ENCODE results near the gene ERRFI1.

ERRFI1 gene

GRCh38 chr1:8003438-8004112 lies 22.5 kb downstream of the ERRFI1 start:
- Histone ChIP-seq H3K27ac (peak overlapping the region; percentile 82), H3K4me1 (peaks cover 19% of the 10 kb centered on the region), H3K4me3 (ENCODE audit: low read depth, low read length) (no peak overlapping the region), H3K4me2 (ENCODE audit: low read length) (peak overlapping the region; percentile 3), H3K79me2 (no peaks in the 10 kb centered on the region), H3K9me3 (ENCODE audit: control insufficient read depth, low read length) (no peaks in the 10 kb centered on the region), H3K36me3 (ENCODE audit: control insufficient read depth, insufficient read depth, low read length) (no peaks in the 10 kb centered on the region), H2AFZ (peak overlapping the region; percentile 68), H3K27me3 (ENCODE audit: control insufficient read depth, insufficient read depth, low read length) (no peaks in the 10 kb centered on the region), H3K9ac (no peak overlapping the region)
- TF ChIP-seq CTCF (IDR thresholded peaks at IDR 0.05): no peak

- Histone ChIP-seq H3K4me3 (ENCODE audit: low read depth, low read length) (no peak overlapping the region), H3K27me3 (ENCODE audit: control insufficient read depth, insufficient read depth, low read length) (no peaks in the 10 kb centered on the region), H3K9ac (no peak overlapping the region), H3K27ac (no peak overlapping the region), H3K4me2 (ENCODE audit: low read length) (no peak overlapping the region), H3K36me3 (ENCODE audit: control insufficient read depth, insufficient read depth, low read length) (no peaks in the 10 kb centered on the region), H3K79me2 (no peaks in the 10 kb centered on the region), H3K9me3 (ENCODE audit: control insufficient read depth, low read length) (no peaks in the 10 kb centered on the region), H3K4me1 (peaks cover 19% of the 10 kb centered on the region), H2AFZ (no peak overlapping the region)
- no peak for TF ChIP-seq CTCF (IDR thresholded peaks at IDR 0.05)
Observed at GRCh38 chr1:8002921-8003320, 23.2 kb downstream of the ERRFI1 start.

GRCh38 chr1:8002329-8002910 lies 23.7 kb downstream of the ERRFI1 start:
- H3K36me3 ChIP-seq (ENCODE audit: control insufficient read depth, insufficient read depth, low read length): no peaks in the 10 kb centered on the region
- H2AFZ ChIP-seq: no peak overlapping the region
- peaks cover 19% of the 10 kb centered on the region for H3K4me1 ChIP-seq
- H3K4me3 ChIP-seq (ENCODE audit: low read depth, low read length): no peak overlapping the region
- no peaks in the 10 kb centered on the region for H3K27me3 ChIP-seq (ENCODE audit: control insufficient read depth, insufficient read depth, low read length)
- H3K79me2 ChIP-seq: no peaks in the 10 kb centered on the region
- H3K4me2 ChIP-seq (ENCODE audit: low read length): no peak overlapping the region
- no peak overlapping the region for H3K9ac ChIP-seq
- no peaks in the 10 kb centered on the region for H3K9me3 ChIP-seq (ENCODE audit: control insufficient read depth, low read length)
- no peak for TF ChIP-seq CTCF (IDR thresholded peaks at IDR 0.05)
- H3K27ac ChIP-seq: no peak overlapping the region

- no peaks in the 10 kb centered on the region for H3K27me3 ChIP-seq (ENCODE audit: control insufficient read depth, insufficient read depth, low read length)
- H3K4me2 ChIP-seq (ENCODE audit: low read length): no peak overlapping the region
- no peak for TF ChIP-seq CTCF (IDR thresholded peaks at IDR 0.05)
- H2AFZ ChIP-seq: no peak overlapping the region
- no peaks in the 10 kb centered on the region for H3K4me1 ChIP-seq
- no peaks in the 10 kb centered on the region for H3K36me3 ChIP-seq (ENCODE audit: control insufficient read depth, insufficient read depth, low read length)
- no peak overlapping the region for H3K4me3 ChIP-seq (ENCODE audit: low read depth, low read length)
- H3K9me3 ChIP-seq (ENCODE audit: control insufficient read depth, low read length): no peaks in the 10 kb centered on the region
- H3K79me2 ChIP-seq: no peaks in the 10 kb centered on the region
- no peak overlapping the region for H3K27ac ChIP-seq
- no peak overlapping the region for H3K9ac ChIP-seq
Observed at GRCh38 chr1:7995437-7995836, 30.7 kb downstream of the ERRFI1 start.

- TF ChIP-seq CTCF (IDR thresholded peaks at IDR 0.05): no peak
- Histone ChIP-seq H3K4me1 (no peaks in the 10 kb centered on the region), H2AFZ (no peak overlapping the region), H3K27ac (no peak overlapping the region), H3K9me3 (ENCODE audit: control insufficient read depth, low read length) (no peaks in the 10 kb centered on the region), H3K9ac (no peak overlapping the region), H3K4me2 (ENCODE audit: low read length) (no peak overlapping the region), H3K79me2 (no peaks in the 10 kb centered on the region), H3K27me3 (ENCODE audit: control insufficient read depth, insufficient read depth, low read length) (no peaks in the 10 kb centered on the region), H3K36me3 (ENCODE audit: control insufficient read depth, insufficient read depth, low read length) (no peaks in the 10 kb centered on the region), H3K4me3 (ENCODE audit: low read depth, low read length) (no peak overlapping the region)
Observed at GRCh38 chr1:7994827-7995226, 31.3 kb downstream of the ERRFI1 start.
